PFSK-1 (cell line): ENCODE results near the gene KIF1C.

ENCODE experiments used
- POLR2AphosphoS5 ChIP-seq: IDR thresholded peaks from 2 replicates; pipeline ENCODE4 v1.6.1; 2012; ENCODE audit warnings: low read depth, mild to moderate bottlenecking, control low read depth, low read length, moderate library complexity
- TAF1 ChIP-seq: IDR thresholded peaks from 2 replicates; pipeline ENCODE4 v1.6.1; 2012; ENCODE audit warnings: low read length, control low read depth, borderline replicate concordance; ENCODE audit not compliant: insufficient read depth
- TF ChIP-seq, protein P1 (sequence below), 2 experiments: IDR thresholded peaks; 2 replicates each; pipeline versions ENCODE4 v1.6.1 to v1.8.0; 2011 to 2012; ENCODE audit warnings: low read depth in 2 of 2, low read length in 2 of 2, control low read depth in 1 of 2, inconsistent platforms in 1 of 2, mild to moderate bottlenecking in 1 of 2, moderate library complexity in 1 of 2; ENCODE audit not compliant: insufficient read depth in 1 of 2

DNA sequence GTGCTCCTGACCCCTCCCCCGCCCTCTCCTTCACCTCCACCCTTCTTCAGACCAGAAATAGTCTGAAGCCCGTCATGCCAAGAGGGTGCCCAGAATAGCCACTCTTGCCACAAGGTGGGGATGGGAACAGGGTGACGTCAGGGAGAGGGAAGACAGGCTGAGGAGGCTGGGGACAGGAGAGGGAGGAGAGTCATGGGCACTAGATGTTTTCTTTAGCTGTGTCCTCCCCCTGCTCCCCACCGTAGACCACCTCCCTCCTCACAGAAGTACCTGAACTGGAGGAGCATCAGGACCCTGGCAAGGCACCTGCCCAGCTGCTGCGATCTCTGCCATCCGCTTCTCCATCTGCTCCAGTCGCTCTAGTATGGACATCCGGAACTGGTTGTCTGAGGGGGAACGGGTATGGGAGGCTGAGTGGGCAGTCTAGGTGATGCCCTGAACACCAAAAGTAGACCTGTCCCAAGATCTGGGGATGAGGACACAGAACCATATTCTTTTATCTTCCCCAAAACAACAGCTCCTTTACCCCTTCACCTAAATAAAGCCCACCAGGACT is 23.6 kb upstream of the KIF1C start:
- TF ChIP-seq POLR2AphosphoS5 (no peak), TAF1 (no peak)
- TF ChIP-seq, protein P1, sequence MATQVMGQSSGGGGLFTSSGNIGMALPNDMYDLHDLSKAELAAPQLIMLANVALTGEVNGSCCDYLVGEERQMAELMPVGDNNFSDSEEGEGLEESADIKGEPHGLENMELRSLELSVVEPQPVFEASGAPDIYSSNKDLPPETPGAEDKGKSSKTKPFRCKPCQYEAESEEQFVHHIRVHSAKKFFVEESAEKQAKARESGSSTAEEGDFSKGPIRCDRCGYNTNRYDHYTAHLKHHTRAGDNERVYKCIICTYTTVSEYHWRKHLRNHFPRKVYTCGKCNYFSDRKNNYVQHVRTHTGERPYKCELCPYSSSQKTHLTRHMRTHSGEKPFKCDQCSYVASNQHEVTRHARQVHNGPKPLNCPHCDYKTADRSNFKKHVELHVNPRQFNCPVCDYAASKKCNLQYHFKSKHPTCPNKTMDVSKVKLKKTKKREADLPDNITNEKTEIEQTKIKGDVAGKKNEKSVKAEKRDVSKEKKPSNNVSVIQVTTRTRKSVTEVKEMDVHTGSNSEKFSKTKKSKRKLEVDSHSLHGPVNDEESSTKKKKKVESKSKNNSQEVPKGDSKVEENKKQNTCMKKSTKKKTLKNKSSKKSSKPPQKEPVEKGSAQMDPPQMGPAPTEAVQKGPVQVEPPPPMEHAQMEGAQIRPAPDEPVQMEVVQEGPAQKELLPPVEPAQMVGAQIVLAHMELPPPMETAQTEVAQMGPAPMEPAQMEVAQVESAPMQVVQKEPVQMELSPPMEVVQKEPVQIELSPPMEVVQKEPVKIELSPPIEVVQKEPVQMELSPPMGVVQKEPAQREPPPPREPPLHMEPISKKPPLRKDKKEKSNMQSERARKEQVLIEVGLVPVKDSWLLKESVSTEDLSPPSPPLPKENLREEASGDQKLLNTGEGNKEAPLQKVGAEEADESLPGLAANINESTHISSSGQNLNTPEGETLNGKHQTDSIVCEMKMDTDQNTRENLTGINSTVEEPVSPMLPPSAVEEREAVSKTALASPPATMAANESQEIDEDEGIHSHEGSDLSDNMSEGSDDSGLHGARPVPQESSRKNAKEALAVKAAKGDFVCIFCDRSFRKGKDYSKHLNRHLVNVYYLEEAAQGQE (IDR thresholded peaks at IDR 0.05; ENCODE audit: insufficient read depth in 1 of 2, low read depth in 2 of 2, low read length in 2 of 2) = no peak
